ENCODE data around the gene AEBP1. TPM values are rescaled to one million over a fixed set of nuclear protein-coding genes. Genes with fewer than 3 reads are reported as not detected.

AEBP1 gene
- total RNA-seq, 1 donor from 2014 or later = 52.2 TPM

DNA sequence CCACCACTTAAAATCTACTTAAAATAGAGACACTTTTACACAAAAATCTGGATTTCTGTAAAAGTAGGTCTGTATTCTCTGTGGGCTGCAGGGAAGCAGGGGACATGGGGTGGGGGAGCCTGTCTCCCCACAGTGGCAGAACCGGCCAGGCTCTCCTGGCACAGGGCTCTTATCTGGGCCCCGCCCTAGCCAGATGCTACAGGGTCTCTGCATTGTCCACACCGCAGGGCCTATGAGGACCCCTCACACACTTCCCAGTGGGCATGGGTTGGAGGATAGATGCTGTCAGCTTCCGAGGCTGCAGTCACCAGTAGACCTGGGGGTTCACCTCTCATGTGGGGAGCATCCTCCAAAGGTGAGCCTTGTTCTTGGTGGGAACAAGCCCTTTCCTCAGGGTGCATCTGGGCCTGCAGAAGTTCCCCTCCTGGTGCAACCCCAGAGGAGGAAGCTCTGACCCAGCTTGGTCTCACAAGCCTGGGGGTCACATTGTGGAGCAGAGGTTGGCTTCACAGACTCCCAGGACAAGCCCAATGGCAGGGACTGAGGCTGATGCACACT lies 52.4 kb downstream of the AEBP1 start:
- Mint-ChIP-seq H3K4me3 (ENCODE audit: low read depth) (no peak overlapping the region), H3K4me1 (ENCODE audit: low read depth) (peaks cover 1% of the 10 kb centered on the region), H3K36me3 (ENCODE audit: insufficient read depth) (no peaks in the 10 kb centered on the region), H3K27ac (no peak overlapping the region), H3K9me3 (ENCODE audit: low read depth) (no peaks in the 10 kb centered on the region), H3K27me3 (no peaks in the 10 kb centered on the region)
- DNase-seq (ENCODE audit: low spot score, unreplicated experiment) = no peak
- TF ChIP-seq CTCF (IDR thresholded peaks at IDR 0.05; ENCODE audit: unreplicated experiment) = no peak

DNA sequence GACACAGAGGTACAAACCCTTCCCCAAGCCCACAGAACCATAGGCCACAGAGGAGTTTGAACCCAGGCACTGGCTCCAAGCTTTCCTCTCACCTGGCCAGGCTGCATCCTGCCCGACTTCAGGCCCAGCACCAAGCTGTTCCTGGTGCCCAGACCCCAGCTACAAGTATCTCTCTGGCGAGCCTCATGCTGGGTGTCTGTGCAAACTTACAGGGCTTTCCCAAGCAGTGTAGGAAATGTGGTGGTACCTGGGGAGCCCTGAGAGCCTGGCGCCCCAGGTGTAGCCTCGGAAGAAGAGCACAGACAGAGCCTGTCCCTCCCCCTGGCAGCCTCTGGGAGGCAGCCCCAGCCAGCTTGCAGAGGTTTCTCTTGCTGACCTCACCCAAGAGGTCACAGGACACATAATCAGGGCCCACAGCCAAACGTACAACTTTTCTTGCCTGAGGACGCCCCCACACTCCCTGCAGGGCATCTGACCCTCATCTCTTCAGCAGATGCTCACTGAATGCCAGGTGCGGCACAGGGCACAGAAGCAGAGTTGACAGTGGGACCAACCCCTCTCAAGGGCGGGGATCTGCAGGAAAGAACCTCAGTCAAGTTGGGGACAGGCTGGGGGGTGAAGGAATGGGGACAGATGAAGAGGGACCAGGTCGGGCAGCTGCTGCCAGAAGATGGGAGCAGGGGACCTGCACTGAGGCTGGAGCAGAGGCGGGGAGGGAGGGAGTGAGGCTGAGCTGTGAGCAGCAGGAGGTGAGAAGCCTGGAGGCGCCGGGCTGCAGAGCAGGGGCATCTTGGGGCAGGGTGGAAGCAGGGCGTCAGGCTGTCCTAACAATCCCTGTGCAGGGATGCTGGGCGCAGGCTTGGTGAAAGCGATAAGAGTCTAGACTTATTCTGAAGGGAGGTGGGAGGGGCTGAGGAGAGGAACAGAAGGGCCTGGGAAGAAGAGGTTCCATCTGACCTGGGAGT lies 53.3 kb downstream of the AEBP1 start:
- TF ChIP-seq CTCF (IDR thresholded peaks at IDR 0.05; ENCODE audit: unreplicated experiment) = no peak
- Mint-ChIP-seq H3K27me3 (no peaks in the 10 kb centered on the region), H3K9me3 (ENCODE audit: low read depth) (no peaks in the 10 kb centered on the region), H3K27ac (no peak overlapping the region), H3K4me1 (ENCODE audit: low read depth) (no peaks in the 10 kb centered on the region), H3K4me3 (ENCODE audit: low read depth) (no peak overlapping the region), H3K36me3 (ENCODE audit: insufficient read depth) (no peaks in the 10 kb centered on the region)
- DNase-seq (ENCODE audit: low spot score, unreplicated experiment) = no peak

DNA sequence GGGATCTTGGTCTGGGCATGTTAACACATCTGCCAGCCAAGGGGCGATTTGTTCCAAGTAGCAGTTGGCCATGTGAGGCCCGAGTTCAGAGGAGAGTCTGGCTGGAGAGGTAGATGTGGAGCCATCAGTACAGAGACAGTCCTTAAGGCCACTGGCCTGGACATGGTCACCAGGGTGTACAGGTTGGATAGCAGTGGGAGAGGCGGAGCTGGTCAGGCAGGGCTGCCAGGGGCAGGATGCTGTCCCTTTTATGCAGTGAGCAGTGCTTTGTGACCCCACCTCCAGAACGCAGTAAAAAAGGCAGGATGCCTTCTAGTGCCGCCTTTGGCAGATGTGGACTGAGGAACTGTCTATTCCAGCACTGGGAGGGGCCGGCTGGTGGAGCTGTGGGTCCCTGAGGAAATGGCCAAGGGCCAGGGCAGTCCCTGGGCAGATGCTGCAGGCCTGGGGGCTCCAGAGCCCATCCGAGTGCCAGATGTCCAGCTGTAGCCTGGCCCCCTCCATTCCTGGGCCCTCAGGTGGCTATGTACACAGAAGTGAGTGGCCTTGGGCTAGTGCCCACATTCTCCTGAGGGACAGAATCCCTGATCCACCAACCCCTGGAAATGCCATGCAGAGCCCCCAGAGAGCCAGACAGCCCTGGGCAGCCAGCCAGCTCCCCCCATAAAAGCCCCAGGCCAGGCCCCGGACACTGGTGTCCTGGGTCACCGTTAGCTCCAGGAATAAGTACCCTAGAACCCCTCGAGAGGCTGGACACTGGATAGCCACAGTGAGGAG lies 54.1 kb downstream of the AEBP1 start:
- H3K27me3 Mint-ChIP-seq = no peaks in the 10 kb centered on the region
- no peak for DNase-seq (ENCODE audit: low spot score, unreplicated experiment)
- H3K36me3 Mint-ChIP-seq (ENCODE audit: insufficient read depth) = no peaks in the 10 kb centered on the region
- no peak overlapping the region for H3K4me3 Mint-ChIP-seq (ENCODE audit: low read depth)
- H3K4me1 Mint-ChIP-seq (ENCODE audit: low read depth) = no peaks in the 10 kb centered on the region
- no peak overlapping the region for H3K27ac Mint-ChIP-seq
- TF ChIP-seq CTCF (IDR thresholded peaks at IDR 0.05; ENCODE audit: unreplicated experiment) = no peak
- no peaks in the 10 kb centered on the region for H3K9me3 Mint-ChIP-seq (ENCODE audit: low read depth)

- TF ChIP-seq CTCF (IDR thresholded peaks at IDR 0.05; ENCODE audit: unreplicated experiment) = no peak
- Mint-ChIP-seq H3K27me3 (no peaks in the 10 kb centered on the region), H3K36me3 (ENCODE audit: insufficient read depth) (no peaks in the 10 kb centered on the region)
Observed at GRCh38 chr7:44158873-44159631, 54.9 kb downstream of the AEBP1 start.

More at GRCh38 chr7:44158873-44159631, 54.9 kb downstream of the AEBP1 start:
- Mint-ChIP-seq H3K27ac (no peak overlapping the region), H3K4me3 (ENCODE audit: low read depth) (no peak overlapping the region), H3K4me1 (ENCODE audit: low read depth) (no peaks in the 10 kb centered on the region), H3K9me3 (ENCODE audit: low read depth) (no peaks in the 10 kb centered on the region)
- DNase-seq (ENCODE audit: low spot score, unreplicated experiment) = no peak
